ENCODE measurements around the gene RANBP3.

RANBP3 gene

DNA sequence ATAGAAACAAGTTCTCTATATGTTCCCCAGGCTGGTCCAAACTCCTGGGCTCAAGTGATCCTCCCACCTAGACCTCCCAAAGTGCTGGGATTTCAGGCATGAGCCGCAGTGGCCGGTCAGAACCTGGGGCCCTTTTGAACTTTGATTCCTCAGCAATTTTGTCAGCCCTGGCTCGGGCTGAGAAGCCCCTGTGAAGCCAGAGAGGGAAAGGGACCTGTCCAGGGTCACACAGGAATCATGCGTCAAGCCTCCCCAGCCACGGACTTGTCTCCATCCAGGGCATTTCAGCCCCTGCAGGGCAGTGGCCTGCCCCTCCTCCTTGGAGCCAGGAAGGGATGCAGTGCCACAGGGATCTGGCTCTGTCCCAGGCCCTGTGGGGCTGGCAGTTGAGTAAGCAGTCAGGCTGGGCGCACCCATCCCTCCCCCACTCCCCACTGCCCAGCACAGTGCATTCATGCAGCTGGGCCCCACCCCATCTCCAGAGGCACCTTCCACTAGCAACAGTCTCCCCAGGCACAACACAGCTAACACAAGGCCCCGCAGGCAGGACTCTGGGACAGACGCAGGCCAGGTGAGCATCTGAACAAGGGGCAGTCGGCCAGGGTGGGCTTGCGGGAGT is 64.1 kb downstream of the RANBP3 start, which contains the start of gene CAPS:
Gene CAPS (plus strand): TSS at position 516 of the 619 bp plus-strand sequence. CDS start 153 bp downstream, outside the sequence.
- Histone ChIP-seq H3K36me3 (ENCODE audit: insufficient read depth, low read length) (no peaks in the 10 kb centered on the region), H3K27me3 (ENCODE audit: insufficient read depth, low read length) (no peaks in the 10 kb centered on the region), H3K4me3 (ENCODE audit: low read depth, low read length) (no peak within 1 kb of the TSS), H2AFZ (ENCODE audit: low read length, unreplicated experiment) (no peak within 1 kb of the TSS), H3K27ac (ENCODE audit: low read depth, low read length) (no peak within 1 kb of the TSS), H3K4me1 (ENCODE audit: control insufficient read depth, insufficient read depth, low read length, unreplicated experiment) (peaks cover 5% of the 10 kb centered on the region), H3K79me2 (ENCODE audit: control insufficient read depth, insufficient read depth, low read length, unreplicated experiment) (no peaks in the 10 kb centered on the region)

GRCh38 chr19:5911366-5911765 is 66.6 kb downstream of the RANBP3 start:
- Histone ChIP-seq H2AFZ (ENCODE audit: low read length, unreplicated experiment) (no peak overlapping the region), H3K4me1 (ENCODE audit: control insufficient read depth, insufficient read depth, low read length, unreplicated experiment) (peaks cover 5% of the 10 kb centered on the region)

DNA sequence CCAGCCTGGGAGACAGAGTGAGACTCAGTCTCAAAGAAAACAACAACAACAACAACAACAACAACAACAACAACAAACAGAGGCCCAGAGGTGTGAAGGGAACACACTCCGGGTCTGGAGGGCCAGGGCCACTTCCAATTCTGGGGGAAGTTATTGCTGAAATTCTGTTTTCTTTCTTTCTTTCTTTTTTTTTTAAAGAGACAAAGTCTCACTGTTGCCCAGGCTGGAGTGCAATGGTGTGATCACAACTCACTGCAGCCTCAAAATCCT is 67.4 kb downstream of the RANBP3 start:
- H3K27ac ChIP-seq (ENCODE audit: low read depth, low read length): no peak overlapping the region
- H2AFZ ChIP-seq (ENCODE audit: low read length, unreplicated experiment): no peak overlapping the region
- H3K4me1 ChIP-seq (ENCODE audit: control insufficient read depth, insufficient read depth, low read length, unreplicated experiment): peaks cover 5% of the 10 kb centered on the region
- no peak overlapping the region for H3K4me3 ChIP-seq (ENCODE audit: low read depth, low read length)
- H3K36me3 ChIP-seq (ENCODE audit: insufficient read depth, low read length): no peaks in the 10 kb centered on the region
- H3K79me2 ChIP-seq (ENCODE audit: control insufficient read depth, insufficient read depth, low read length, unreplicated experiment): no peaks in the 10 kb centered on the region
- no peaks in the 10 kb centered on the region for H3K27me3 ChIP-seq (ENCODE audit: insufficient read depth, low read length)

More at GRCh38 chr19:5911366-5911765, 66.6 kb downstream of the RANBP3 start:
- no peaks in the 10 kb centered on the region for H3K79me2 ChIP-seq (ENCODE audit: control insufficient read depth, insufficient read depth, low read length, unreplicated experiment)
- no peaks in the 10 kb centered on the region for H3K36me3 ChIP-seq (ENCODE audit: insufficient read depth, low read length)
- no peaks in the 10 kb centered on the region for H3K27me3 ChIP-seq (ENCODE audit: insufficient read depth, low read length)
- H3K27ac ChIP-seq (ENCODE audit: low read depth, low read length): no peak overlapping the region
- no peak overlapping the region for H3K4me3 ChIP-seq (ENCODE audit: low read depth, low read length)

DNA sequence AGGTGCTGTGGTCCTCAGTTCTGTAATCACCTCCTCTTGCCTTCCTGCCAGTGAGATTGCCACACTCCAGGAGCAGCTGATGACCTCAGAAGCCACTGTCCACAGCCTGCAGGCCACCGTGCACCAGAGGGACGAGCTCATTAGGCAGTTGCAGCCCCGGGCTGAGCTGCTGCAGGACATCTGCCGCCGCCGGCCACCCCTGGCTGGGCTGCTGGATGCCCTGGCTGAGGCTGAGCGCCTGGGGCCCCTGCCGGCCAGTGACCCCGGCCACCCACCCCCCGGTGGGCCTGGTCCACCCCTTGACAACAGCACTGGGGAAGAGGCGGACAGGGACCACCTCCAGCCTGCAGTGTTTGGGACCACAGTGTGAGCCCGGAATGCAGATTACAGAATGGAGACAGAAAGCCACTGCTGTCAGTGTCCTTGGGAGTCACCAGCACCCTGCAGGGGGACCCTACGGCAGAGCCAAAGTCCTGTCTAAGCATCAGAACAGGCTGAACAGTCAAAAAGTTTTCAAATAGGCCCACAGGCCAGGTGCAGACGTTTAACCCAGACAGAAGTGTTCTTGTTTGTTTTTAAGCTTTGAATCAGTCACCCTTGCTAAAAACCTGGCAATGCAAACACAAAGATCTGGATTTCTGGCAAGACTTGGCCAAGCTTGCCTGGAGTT is 69.0 kb downstream of the RANBP3 start:
- Histone ChIP-seq H3K79me2 (ENCODE audit: control insufficient read depth, insufficient read depth, low read length, unreplicated experiment) (no peaks in the 10 kb centered on the region), H3K4me1 (ENCODE audit: control insufficient read depth, insufficient read depth, low read length, unreplicated experiment) (no peaks in the 10 kb centered on the region), H2AFZ (ENCODE audit: low read length, unreplicated experiment) (no peak overlapping the region), H3K36me3 (ENCODE audit: insufficient read depth, low read length) (no peaks in the 10 kb centered on the region), H3K27ac (ENCODE audit: low read depth, low read length) (no peak overlapping the region), H3K4me3 (ENCODE audit: low read depth, low read length) (no peak overlapping the region), H3K27me3 (ENCODE audit: insufficient read depth, low read length) (no peaks in the 10 kb centered on the region)

DNA sequence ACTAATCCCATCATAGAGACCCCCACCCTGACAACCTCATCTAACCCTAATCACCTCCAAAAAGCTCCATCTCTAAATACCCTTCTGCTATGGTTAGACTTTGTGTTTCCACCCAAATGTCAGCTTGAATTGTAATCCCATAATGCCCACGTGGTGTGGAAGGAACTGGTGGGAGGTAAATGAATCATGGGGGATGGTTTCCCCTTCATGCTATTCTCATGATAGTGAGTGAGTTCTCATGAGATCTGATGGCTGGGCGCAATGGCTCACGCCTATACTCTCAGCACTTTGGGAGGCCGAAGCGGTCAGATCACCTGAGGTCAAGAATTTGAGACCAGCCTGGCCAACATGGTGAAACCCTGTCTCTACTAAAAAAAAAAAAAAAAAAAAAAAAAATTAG is 70.7 kb downstream of the RANBP3 start:
- H3K36me3 ChIP-seq (ENCODE audit: insufficient read depth, low read length): no peaks in the 10 kb centered on the region
- no peak overlapping the region for H3K27ac ChIP-seq (ENCODE audit: low read depth, low read length)
- H2AFZ ChIP-seq (ENCODE audit: low read length, unreplicated experiment): no peak overlapping the region
- H3K4me3 ChIP-seq (ENCODE audit: low read depth, low read length): no peak overlapping the region
- peaks cover 14% of the 10 kb centered on the region for H3K79me2 ChIP-seq (ENCODE audit: control insufficient read depth, insufficient read depth, low read length, unreplicated experiment)
- peaks cover 4% of the 10 kb centered on the region for H3K4me1 ChIP-seq (ENCODE audit: control insufficient read depth, insufficient read depth, low read length, unreplicated experiment)
- H3K27me3 ChIP-seq (ENCODE audit: insufficient read depth, low read length): no peaks in the 10 kb centered on the region

DNA sequence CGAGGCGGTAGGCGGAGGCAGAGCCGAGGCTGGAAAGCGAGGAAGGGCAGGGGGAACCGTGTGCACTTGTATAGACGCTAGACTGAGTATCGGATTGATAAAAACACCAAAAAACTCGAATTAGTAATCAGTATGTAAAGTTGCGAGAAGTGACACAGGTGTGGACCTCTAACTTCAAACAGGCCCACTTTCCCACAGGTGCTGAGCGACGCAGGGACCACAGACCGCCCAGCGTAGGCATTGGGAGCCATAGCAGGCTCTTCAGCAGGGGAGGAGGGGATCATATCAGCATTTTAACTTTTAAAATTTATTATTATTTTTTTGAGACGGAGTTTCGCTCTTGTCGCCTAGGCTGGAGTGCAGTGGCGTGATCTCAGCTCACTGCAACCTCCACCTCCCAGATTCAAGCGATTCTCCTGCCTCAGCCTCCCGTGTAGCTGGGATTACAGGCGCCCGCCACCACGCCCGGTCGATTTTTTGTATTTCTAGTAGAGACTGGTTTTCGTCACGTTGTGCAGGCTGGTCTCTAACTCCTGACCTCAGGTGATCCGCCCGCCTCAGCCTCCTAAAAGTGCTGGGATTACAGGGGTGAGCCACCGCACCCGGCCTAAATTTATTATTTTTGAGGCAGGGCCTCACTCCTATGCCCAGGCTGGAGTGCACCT is 72.7 kb downstream of the RANBP3 start:
- H3K27ac ChIP-seq (ENCODE audit: low read depth, low read length): no peak overlapping the region
- H3K36me3 ChIP-seq (ENCODE audit: insufficient read depth, low read length): no peaks in the 10 kb centered on the region
- peaks cover 26% of the 10 kb centered on the region for H3K79me2 ChIP-seq (ENCODE audit: control insufficient read depth, insufficient read depth, low read length, unreplicated experiment)
- H3K4me3 ChIP-seq (ENCODE audit: low read depth, low read length): peak overlapping the region; percentile 88
- H2AFZ ChIP-seq (ENCODE audit: low read length, unreplicated experiment): peak overlapping the region; percentile 60
- H3K27me3 ChIP-seq (ENCODE audit: insufficient read depth, low read length): no peaks in the 10 kb centered on the region
- H3K4me1 ChIP-seq (ENCODE audit: control insufficient read depth, insufficient read depth, low read length, unreplicated experiment): peaks cover 11% of the 10 kb centered on the region

DNA sequence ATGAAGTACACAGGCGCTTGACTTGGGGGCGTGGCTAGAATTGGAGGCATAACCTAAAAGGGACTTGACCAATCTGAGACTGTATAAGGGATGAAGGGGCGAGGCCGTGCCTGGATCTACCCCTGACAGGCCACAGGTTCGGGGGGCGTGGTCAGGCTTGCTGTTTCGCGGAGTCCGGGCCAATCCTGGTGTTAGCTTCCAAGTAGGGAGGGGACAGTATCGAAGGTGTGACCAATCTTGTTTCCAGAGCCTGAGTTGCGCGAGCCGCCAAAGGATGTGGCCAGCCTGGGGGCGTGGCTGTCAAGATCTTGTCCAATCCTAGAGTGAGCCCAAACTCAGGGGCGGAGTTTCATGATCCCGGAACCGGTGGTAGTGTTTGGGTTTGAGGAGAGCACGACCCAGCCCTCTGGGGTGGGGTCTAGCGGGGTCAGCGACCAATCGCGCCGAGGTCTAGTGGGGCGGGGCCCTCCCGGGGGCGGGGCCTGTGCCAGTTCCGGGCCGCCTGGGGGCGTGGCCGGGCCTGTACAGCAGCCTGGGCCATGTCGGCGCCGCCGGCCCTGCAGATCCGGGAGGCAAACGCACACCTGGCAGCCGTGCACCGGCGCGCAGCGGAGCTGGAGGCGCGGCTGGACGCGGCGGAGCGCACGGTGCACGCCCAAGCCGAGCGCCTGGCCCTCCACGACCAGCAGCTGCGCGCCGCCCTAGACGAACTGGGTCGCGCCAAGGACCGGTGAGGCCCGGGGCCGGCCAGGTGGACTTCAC is 73.4 kb downstream of the RANBP3 start, which contains the start of gene VMAC:
Gene VMAC (plus strand): TSS at position 521 of the 762 bp plus-strand sequence. CDS start 19 bp downstream, at position 540.
- Histone ChIP-seq H3K27me3 (ENCODE audit: insufficient read depth, low read length) (no peaks in the 10 kb centered on the region), H3K79me2 (ENCODE audit: control insufficient read depth, insufficient read depth, low read length, unreplicated experiment) (peaks cover 34% of the 10 kb centered on the region), H3K27ac (ENCODE audit: low read depth, low read length) (peak within 1 kb of the TSS; percentile 90), H3K36me3 (ENCODE audit: insufficient read depth, low read length) (no peaks in the 10 kb centered on the region), H3K4me1 (ENCODE audit: control insufficient read depth, insufficient read depth, low read length, unreplicated experiment) (peaks cover 11% of the 10 kb centered on the region), H2AFZ (ENCODE audit: low read length, unreplicated experiment) (peak within 1 kb of the TSS; percentile 60), H3K4me3 (ENCODE audit: low read depth, low read length) (peak within 1 kb of the TSS; percentile 88)

- Histone ChIP-seq H3K4me3 (ENCODE audit: low read depth, low read length) (peak within 1 kb of the TSS; percentile 88), H3K27ac (ENCODE audit: low read depth, low read length) (peak within 1 kb of the TSS; percentile 90), H3K27me3 (ENCODE audit: insufficient read depth, low read length) (no peaks in the 10 kb centered on the region), H3K4me1 (ENCODE audit: control insufficient read depth, insufficient read depth, low read length, unreplicated experiment) (peaks cover 11% of the 10 kb centered on the region), H2AFZ (ENCODE audit: low read length, unreplicated experiment) (peak within 1 kb of the TSS; percentile 67), H3K36me3 (ENCODE audit: insufficient read depth, low read length) (no peaks in the 10 kb centered on the region), H3K79me2 (ENCODE audit: control insufficient read depth, insufficient read depth, low read length, unreplicated experiment) (peaks cover 34% of the 10 kb centered on the region)
Measured at GRCh38 chr19:5903624-5904351, 74.2 kb downstream of the RANBP3 start, which contains the start of gene NDUFA11. TSS of gene NDUFA11 (minus strand) at chr19:5903790. CDS start at chr19:5903708, 82 bp downstream.

GRCh38 chr19:5903056-5903623 is 74.8 kb downstream of the RANBP3 start:
- Histone ChIP-seq H3K27me3 (ENCODE audit: insufficient read depth, low read length) (no peaks in the 10 kb centered on the region), H3K36me3 (ENCODE audit: insufficient read depth, low read length) (no peaks in the 10 kb centered on the region), H3K4me1 (ENCODE audit: control insufficient read depth, insufficient read depth, low read length, unreplicated experiment) (peaks cover 11% of the 10 kb centered on the region), H3K79me2 (ENCODE audit: control insufficient read depth, insufficient read depth, low read length, unreplicated experiment) (peaks cover 36% of the 10 kb centered on the region), H3K27ac (ENCODE audit: low read depth, low read length) (peak overlapping the region; percentile 90), H3K4me3 (ENCODE audit: low read depth, low read length) (peak overlapping the region; percentile 88), H2AFZ (ENCODE audit: low read length, unreplicated experiment) (peak overlapping the region; percentile 67)

Measured in ACC112 (cell line).